RPMI8226 (cell line): ENCODE results near the gene MMP3.
A peak's percentile ranks its signal among the peaks of the same experiment; 100 is the strongest.

Experiments
- DNase-seq: peaks from one replicate; pipeline ENCODE4 v3.0.0-alpha.2; 2015

Gene MMP3

DNA sequence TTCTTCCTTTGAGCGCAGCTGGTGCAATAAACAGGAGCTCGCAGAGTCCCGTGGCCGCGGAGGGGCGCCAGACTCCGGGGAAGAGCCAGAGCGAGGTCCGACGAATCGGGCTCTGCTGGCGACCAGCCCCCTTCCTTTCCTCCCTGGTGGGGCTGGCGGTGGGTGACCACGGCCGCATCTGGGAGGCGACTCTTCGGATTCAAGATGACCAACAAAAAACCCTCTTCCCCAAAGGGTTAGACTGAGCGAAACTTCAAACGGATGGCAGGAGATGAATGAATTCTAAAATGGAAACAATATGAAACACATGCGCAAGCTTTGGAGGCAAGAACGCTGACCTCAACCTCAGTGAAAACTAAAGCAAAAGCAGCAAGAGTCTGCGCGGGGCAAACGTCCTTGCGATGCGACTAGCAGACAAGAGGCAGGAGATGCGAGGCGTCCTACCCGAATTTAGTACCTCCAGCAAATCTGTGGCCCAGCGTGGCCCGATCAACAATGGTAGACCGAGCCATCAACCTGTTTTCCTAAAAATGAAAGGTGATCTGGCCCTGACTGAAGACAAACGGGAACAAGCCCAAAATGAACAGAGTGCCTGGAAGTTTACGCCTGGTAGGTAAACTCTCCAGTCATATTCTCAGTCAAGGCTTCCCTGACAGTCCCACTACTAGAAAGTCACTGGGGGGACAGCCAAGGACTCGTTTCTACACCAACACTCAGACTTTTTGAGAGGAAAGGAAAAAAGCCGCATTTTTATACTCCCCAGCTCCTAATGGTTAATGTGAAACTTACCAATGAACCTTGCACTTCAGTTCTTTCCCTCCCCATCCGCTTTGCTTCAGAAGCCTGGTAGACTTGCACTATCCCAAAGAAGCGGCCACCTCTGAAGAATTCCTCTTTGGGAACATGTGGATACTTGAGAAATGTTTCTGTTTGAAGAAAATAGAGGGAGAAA is 11.6 kb downstream of the MMP3 start:
- DNase-seq, result peak; percentile 8

DNA sequence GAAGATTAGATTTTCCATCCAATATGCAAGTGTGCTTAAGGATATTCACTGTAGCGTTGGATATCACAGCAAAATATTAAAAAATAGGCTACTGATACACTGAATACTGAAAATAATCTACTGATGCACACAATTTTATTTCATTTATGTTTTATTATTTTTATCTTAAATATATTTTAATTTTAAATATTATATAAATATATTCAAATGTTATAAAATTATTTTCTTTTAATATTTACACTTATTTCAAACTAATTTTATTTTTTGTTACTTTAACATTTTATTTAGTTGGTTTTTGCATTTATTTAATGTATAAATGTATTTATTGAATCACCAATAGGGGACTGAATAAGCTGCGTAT is 12.3 kb downstream of the MMP3 start:
- no peak for DNase-seq

DNA sequence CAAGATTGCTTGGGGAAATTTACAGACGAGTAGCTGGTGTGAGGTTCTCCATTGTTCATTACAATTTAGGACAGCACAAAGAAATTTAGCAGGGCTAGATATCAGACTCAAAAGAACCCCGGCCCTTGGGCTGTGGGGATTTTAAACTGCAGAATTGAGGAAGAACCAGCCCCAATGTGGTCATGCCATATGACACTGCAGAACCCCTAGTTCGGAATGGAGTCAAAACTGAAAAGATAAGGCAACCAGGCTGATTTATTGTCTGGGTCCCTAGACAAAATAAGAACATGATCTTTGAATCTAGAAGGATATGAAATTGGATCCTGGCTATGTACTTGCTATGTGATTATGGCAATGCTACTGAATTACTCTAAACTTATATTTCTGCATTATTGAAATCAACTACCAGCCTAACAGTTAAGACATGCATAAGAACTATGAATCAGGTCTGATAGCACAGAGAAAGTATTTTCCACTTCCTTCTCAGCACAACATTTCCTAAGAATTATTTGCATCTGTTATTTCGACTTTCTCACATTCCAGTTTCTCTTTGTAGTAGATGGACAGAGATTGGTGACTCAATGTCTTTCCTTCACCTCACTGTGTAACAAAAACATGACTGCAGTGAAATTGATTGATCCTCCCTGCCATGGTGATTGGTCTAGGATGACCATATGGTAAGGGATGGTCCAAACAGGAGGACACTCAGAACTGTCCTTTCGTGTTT is 13.2 kb downstream of the MMP3 start:
- no peak for DNase-seq

DNA sequence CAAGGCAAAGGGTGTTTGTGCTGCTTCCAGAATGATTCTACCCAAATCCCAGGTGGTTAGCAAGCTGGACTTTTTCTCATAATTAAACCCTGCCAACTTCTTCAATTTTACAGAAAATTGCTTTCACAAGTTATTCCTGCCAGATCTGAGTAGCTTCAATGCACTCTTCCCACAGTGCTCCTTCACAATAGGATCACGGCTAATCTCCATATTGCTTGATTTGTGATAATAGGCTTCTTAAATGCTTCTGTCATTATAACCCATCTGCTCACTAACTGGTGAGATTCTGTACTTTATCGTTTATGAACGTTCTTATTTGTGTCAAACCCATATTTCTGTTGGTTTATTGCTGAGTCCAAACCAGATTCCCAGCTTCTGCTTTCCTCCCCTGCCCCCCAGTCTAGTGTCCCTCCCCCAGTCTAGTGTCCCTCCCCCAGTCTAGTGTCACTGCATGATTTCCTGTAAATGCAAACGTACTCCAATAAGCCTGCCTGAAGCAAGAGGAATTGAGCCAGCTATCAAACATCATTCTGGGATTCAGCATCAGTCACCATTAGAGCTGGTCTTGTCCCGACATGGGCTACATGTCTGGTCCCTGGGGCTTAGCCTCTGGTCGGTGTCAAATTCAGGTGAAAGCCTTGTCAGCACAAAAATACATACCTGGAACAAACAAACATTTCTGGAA is 14.0 kb downstream of the MMP3 start:
- DNase-seq, result no peak

DNA sequence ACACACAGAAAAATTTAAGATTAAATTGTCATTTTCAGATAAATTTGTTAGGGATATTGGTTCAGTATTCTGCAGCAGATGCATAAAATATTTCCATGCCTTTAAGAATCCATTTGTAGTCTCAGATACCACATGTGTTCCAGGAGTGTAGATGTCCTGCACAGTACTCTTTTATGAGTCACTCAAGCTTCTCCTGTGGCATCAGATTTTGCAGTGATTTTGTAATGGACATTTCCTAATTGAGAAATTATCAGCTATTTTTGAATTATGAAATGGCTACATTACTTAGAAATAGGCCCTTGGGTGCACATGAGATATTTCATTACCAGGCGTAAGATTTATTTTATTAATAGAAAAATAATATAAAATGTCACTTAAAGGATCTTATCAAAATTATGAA is 18.9 kb downstream of the MMP3 start:
- DNase-seq, result no peak

DNA sequence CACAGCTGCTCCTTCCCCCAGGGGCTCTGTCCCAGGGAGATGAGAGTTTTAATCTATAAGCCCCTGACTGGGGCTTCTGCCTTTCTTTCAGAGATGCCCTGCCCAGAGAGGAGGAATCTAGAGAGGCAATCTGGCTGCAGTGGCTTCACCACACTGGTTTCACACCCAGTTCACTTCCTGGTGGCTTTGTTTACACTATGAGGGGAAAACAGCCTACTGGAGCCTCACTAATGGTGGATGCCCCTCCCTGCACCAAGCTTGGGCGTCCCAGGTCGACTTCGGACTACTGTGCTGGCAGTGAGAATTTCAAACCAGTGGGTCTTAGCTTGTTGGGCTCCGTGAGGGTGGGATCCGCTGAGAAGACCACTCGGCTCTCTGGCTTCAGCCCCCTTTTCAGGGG is 23.9 kb downstream of the MMP3 start:
- DNase-seq, result no peak

DNA sequence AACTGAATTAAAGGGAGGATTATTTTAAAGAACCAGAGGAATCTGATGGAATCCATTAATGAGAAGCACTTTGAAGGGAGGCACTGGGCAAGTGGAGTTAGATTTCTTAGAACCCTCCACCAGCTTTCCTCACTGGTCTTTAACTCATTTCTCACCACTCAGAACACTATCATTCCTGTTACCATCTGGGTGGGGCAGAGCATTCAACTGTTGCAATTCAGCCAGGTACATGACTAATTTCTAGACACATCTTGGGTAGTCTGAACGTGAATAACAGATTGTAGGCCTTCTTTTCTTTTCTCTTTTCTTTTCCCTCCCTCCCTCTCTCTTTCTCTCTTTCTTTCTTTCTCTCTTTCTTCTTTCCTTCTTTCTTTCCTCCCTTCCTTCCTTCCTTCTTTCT is 29.9 kb downstream of the MMP3 start:
- DNase-seq, result no peak

DNA sequence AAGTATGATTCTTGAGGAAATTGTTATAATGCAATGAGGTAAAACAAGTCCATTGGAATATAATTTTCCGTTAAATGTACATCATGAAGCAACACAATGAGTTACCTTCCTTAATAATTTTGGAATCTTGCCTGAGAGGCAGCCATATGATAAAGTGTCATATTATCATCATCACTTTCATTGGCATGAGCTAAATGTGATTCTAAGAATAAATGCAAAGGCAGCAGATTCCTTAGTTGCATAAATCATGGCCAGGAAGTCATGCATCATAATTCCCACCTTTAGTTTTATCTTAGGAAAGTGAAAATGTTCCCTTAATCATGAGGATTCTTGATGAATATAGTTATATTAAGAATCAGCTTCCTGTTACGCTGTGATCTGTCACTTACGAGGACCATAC is 31.2 kb downstream of the MMP3 start:
- DNase-seq, result no peak

DNA sequence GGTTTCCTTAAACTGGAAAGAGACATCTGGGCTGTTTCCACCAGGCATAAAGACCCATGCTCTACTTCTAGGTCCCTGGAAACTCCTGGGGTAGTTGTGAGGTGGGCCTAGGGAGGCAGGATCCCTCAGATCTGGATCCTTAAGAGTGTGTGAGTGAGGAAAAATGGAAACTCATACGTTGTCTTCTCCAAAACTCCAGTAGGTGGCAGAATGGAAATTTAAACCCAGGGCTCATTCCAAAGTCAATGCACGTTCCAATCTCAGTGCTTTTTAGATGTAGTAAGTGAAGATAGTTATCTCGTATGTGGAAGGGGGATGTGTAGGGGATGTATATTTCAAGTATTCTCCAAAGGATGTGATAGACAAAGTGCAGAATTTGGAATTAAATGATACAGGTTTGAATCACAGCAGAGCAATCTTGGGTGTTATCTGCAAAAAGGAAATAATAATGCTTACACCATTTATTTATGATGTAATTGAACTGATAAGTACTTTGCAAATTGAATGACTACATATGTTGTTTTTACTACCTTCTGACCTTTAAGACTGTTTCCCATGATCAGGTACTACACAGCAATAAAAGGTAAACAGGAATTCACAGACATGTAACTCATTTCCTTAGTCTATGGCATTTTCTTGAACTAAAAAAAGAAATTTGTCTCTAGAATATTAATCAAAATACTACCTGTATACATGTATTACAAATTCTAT is 32.3 kb downstream of the MMP3 start:
- no peak for DNase-seq

DNA sequence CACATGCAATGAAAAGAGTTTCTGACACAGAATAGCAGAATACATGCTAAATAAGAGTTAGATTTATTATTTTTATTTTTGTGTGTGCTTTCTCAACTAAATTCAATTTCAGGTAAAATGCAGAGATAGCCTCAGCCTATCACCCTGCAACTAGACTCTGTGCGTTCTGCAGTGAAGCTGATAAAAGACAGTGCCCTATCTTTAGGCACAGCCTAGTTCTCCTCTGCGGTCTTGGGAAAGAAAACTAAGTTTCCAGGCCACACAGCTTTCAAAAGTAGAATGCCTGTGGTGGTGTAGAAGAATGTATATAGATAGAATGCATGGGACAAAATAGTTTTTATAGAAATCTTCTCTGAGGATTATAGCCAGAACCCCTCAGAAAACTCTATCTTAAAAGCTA is 33.4 kb downstream of the MMP3 start:
- no peak for DNase-seq

DNA sequence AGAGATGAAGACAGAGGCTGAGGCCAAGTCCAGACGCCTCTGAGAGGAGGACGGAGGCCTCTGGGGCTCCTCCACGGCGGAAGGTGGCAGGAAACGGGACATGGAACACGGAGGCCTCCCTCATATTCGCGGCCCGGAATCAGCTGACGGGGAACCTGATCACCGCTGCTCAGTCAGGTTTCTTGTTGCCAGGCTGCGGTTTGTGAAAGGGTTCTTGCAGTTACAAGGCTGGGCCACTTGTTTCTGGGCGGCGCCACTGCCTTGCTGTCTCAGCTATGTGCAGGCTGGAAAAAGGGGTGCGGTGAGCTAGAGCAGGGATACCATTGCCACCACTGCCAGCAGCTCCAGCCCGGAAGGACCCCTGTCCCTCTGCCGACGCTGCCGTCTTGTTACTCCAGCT is 35.5 kb downstream of the MMP3 start:
- DNase-seq, result peak; percentile 56

DNA sequence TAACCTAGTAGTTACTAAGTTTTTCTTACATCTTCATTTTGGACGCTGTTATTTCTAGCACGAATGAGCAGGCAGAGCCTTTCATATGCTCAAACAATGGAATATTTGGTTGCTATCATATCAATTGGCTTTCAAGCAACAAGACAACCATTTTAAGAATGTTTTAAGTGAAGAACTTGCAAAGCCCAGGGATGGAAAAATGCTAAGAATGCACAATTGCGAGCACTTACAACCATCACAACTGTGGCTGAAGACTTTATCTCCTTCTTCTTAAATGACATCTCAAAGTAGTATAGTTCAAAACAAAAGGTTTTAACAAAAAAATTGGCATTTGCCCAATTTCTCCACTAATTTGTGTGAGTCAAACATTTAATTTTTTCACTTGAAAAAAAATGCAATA is 37.1 kb downstream of the MMP3 start:
- DNase-seq, result no peak

DNA sequence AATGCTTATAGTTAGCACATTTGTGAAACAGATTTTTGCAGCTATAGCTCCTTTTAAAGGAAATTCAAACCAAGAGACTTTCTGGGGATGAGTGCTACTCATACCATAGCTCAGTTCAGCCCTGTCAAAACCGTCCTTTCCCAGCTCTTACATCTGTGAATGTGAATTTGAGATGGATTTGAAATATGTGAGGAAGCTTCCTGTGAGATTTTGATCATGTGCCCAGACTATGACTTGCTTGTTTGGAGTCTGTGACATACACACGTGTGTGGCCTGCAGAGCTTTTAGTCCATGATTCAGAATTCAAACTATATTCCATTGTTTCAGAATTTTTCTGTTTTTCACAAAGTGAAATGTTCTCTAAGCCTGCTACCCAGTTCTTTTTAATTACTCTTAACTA is 41.1 kb downstream of the MMP3 start:
- DNase-seq, result no peak

DNA sequence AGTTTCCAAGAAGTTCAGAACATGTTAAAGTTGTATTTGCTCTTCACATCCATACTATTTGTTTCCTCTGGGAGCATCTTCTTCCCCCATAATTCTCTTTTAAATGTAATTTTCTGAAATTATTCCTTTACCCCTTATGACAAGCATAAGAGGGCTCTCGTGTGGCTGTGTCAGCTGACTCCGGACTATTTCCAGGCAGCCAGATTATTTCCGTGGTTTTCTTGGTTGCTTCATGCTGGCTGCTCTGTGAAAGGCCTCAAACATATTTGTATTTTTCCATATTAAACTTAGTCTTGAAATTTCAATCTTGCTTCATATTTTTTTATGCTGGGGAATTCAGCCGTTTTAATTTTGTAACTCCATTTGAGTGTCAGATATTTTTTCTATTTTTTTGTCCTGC is 42.6 kb downstream of the MMP3 start:
- no peak for DNase-seq

DNA sequence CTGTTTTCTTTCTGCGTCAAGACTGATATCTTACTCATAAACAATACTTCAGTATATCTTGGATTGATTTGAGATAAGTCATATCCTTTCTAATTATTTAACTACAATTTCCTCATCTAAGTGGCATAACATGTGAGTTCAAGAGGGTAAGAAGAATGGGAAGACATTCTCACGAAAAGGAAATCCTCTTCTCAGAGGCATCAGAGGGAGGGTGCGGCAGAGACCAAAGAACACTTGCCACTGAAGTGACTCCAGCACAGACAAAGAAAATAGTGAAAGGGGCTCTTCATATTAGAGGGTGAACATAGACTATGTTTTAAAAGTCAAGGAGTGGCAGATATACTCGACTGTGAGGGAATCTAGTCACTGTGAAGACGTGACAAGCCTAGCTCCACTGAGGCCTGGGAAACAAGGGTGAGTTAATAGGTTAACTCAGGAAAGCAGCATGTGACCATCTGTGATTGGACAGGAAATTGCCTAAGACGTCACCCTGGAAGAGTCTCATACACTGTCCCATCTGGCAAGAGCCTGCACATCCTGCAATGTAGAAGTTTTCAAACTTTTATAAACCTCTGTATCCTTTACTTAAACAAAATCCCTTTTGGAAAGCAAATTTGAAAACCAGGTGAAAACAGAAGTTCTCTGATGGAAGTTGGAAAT is 43.6 kb downstream of the MMP3 start:
- DNase-seq, result no peak

DNA sequence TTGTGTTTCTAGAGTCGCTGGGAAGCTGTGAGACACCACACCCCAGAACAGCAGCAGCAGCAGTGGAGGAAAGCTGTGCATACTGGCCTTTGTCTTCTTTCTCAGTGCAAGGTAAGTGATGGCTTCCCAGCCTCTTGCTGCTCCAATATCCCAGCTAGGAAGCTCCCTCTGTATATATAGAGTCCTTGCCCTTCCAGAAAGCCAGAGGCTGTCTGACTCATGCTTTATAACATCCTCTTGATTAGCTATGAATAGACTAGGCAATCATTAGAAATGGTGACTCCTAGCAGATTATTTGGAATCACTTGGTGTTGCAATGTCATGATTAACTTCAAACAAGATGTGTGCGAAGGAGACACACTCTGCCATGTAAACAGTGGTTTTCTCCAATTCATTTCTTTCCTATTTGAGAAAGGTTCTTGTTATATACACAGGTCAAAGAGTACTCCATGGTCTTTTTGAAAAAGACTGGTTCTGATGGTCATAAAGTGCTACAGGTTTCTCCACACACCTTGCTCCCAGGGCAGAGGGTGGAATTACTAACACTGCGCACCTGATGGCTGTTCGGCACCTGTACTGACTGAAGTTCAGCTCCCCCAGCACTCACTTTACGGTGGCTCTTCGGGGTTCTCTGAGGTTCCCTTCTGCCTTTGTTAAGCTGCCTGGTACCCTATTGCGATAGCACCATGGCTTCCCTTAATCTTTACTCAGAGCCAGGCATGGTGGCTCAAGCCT is 45.2 kb downstream of the MMP3 start, which contains the start of gene MMP1:
Gene MMP1, minus strand, starts transcription at position 149 of the 735 bp plus-strand sequence. Its CDS starts 68 bp downstream, at position 81.
- no peak for DNase-seq

DNA sequence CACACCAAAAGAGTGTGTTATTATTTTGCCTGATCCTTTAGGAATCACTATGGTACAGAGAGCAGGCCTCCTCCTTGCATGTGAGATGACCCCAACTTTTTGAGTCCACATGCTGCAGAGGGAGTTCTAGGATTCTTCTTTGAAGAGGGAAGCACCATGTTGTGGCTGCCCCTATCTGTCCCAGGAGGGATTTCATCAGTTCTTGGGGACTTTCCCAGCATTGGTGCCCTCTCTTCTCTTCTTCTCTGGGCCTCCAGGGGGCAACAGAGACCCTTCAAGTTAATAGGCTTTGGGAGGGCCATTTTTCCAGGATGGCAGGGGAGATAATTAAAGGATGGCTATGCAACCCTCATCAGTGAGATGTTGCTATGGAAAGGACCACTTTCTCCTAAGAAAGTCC is 49.0 kb downstream of the MMP3 start:
- DNase-seq, result peak; percentile 7

DNA sequence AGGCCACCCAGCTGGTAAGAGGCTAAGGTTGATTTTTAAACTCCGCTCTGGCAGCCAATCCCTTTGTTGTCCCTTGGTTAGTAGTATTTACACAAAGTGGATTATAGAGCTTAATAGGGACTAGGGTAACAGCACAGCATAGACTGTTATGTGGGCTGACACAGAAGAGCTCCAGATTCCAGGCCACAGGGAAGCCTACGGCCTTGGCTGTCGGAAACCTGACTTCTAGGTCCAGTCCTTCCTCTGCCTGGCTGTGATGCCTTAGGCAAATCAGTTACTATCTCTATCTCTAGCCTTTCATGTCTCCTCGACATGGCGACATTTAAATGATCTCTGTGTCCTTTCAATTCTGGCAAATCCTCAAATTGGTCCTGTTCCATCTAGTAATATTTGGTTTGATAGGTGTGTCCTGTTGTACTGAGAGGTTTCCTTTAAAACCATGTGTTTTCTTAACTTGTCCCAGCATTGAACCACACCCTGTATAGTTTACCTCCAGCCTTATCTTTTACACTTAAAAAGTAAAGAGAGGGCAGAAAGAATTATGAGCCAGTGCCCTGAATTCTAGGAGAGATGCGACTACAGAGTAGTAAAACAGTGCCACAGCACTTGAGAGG is 49.6 kb downstream of the MMP3 start:
- DNase-seq, result no peak

DNA sequence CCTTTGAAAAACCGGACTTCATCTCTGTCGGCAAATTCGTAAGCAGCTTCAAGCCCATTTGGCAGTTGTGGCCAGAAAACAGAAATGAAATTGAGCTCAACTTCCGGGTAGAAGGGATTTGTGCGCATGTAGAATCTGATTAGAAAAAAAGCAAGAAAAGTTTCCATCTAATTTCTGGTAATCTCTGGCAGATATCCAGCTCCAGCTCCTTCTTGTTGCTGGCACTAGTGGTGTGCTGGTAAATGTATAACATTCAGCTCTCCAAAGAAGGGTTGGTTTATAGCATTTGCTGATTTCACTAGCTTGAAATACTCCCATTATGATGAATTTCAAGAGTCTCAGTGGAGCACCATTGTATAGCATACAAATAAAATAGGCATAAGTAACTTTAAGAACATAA is 50.8 kb downstream of the MMP3 start:
- no peak for DNase-seq

DNA sequence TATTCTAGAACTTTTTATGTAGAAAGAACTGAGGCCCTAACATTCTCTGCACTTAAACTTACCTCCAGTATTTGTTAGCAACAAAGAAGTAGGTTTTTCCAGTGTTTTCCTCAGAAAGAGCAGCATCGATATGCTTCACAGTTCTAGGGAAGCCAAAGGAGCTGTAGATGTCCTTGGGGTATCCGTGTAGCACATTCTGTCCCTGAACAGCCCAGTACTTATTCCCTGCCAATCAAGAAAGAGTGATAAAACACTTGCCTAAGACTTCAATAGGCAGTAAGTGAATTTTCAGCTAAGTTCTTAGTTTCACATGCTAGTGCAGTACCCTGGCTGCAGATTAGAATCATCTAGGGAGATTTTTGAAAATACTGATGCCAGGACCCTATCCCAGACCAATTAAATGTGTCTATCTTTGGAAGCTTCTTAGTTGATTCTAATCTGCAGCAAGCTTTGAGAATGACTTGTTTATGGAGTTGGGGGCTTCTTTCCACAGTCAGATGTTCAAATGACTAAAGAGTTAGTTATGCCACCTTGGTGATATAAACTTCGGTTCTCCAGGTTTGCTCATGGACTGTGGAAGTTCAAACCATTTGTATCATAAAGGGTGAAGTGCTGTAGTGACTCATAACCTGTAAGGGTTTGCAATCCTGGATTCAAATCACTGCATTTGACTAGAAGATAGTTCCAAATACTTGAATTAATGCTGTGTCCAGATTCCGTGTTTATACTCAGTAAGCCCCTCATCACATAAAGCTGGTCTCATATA is 52.0 kb downstream of the MMP3 start:
- DNase-seq, result no peak
